HG03064 (cell line): Measurements from ENCODE around the gene PPP4R3B.

Experiments
- ATAC-seq: cut with Tn5 transposase; IDR thresholded peaks from one replicate; pipeline ENCODE4 v1.9.1; 2021; ENCODE audit warnings: low read depth; ENCODE audit not compliant: unreplicated experiment

Gene PPP4R3B

GRCh38 chr2:55524884-55525437 lies 92.5 kb downstream of the PPP4R3B start:
- ATAC-seq, result no peak

- ATAC-seq, result peak; percentile 6
Measured at GRCh38 chr2:55519938-55520885, 97.2 kb downstream of the PPP4R3B start.

- peak; percentile 2 for ATAC-seq
Measured at GRCh38 chr2:55518841-55519165, 98.6 kb downstream of the PPP4R3B start.

GRCh38 chr2:55511508-55512124 lies 105.8 kb downstream of the PPP4R3B start:
- no peak for ATAC-seq

- no peak for ATAC-seq
Measured at GRCh38 chr2:55502590-55503141, 114.8 kb downstream of the PPP4R3B start.

- ATAC-seq, result no peak
Measured at GRCh38 chr2:55500025-55500424, 117.4 kb downstream of the PPP4R3B start.

- no peak for ATAC-seq
Measured at GRCh38 chr2:55498582-55498981, 118.8 kb downstream of the PPP4R3B start.
